ENCODE data around the gene AMIGO1.

The AMIGO1 gene

DNA sequence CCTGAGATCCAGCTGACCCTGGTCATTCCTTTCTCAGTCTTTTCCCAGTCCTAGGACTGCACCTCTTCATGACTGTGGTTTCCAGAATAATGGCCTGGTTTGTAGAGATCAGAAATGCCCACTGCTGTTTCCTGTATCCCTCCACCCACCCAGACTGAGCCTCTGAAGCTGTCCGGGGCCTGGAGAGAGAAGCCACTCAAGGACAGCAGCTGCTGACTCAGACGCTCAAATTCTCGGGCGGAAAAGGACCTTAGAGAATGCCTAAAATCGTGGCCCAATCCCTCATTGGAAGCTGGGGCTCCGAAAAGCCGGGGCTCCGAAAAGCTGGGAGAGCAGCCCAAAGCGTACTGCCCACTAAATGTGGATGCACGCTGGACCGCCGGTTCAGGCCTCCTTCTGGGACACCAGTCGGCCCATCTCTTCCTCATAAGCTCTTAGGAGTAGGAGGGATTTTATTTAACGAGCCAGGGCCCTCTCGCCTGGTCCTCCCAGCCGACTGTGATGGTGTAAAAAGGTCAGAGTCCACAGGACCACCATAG, 22.4 kb upstream of the AMIGO1 start:
- no peak for DNase-seq

DNA sequence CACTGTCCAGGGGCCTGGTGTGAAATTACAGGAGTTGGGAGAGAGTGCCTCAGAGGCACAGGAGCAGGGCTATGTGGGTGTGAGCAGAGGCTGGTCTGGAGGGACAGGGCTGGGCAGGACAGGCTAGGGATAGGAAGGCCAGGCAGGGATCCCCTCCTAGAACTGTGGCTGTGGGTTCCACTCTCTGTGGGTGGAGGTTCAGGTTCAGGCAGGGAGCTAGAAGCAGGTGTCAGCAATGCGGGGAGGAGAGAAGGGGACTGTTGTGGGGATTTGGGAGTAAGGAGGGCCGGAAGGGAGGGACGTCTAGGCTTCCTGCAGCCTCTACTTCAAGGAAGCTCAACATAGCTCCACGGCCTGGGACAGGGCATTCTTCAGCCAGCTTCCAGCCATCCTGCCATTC, 21.9 kb upstream of the AMIGO1 start:
- DNase-seq: no peak

DNA sequence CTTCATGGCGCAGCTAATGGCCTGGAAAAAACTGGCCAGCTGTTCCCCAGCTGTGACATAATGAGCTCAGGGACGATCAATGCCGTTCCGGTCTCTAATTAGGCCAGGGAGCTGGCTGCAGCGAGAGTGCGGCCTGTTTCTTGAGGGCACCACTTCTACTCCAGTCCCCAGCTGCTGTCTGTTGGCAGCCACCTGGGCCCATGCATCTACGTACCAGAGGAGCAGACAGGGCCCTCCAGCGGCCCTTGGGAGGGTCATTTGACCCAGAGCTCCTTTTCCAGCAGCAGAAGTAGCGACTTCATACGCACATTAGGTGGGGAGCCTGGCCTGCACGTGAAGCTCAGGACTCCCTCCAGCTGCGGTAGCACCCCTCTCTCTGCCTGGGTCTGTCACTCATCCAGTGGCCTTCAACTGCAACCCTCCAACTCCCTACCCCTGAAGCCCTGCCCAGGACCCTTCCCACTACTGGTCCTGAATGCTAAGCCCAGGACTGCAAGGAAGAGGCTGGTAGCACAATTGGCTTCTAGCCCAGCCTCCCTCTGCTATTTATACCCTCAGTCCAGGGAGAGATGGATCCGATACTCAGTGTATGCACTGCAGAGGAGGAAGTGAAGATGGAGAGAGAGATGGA, 21.0 kb upstream of the AMIGO1 start:
- DNase-seq: no peak

DNA sequence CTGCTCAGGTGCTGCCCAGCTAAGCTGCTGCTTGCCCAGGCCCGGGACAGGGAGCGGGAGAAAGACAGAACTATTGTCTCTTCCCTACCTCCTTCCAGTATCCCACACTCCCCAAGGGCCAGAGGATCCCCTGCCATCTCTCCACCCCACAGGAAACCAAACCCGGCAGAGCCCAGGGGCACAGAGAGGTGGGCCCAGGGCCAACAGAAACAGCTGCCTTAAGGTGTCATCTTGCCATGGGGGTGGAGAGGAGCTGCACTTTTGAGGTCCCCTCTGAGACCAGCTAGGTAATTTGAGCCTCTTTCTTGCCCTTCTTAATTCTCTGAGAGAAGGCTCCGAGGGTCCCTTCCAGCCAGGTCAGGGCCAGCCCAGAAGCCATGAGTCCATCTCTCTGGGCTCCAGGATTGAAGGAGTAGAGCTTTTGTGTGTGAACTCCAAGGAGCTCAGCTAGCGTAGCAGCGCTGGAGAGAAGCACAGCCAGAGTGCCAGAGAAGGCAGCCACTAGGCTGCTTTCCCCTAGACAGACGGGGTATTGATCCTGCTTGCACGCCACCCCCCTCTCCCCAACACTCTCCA, 20.4 kb upstream of the AMIGO1 start:
- DNase-seq: no peak

GRCh38 chr1:109528712-109529111, 19.2 kb upstream of the AMIGO1 start:
- DNase-seq: no peak

DNA sequence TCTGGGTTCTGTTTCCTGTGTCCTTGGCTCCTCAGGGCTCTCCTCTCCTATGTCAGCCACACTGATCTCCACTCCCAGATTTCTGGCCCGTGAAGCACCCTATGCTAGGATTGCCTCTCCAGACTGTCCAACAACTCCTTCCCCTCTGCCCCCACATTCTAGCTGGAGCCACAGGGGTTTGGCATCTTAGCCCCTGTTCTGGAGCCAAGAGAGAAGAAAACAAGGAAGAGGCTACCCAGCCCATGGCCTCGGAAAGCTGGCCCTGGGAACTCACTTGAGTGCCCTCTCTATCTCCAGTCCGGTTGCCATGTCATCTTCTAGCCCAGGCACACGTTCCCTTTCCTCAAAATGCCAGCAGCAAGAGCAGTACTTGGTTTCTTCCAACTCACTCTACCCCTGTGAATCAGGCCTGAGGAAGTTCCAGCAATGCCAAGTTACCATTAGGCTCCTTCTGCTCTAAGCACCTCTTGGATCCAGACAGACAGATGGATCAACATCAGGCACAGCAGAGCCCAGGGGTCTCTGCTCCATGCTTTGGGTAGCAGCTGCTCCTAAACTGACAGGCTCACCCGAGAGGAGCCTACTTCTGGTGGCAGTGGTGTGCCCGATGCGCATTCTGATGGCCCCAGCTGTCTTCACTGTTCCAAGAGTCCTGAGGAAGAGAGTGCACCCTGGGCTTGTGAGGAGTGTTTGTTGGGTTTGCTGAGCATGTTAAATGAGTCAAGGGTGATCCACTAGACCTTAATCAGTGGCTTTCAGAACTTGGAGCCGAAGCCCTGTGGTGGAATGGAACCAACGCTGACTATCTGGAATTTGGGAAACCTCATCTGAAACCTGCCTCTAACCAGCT, 18.5 kb upstream of the AMIGO1 start:
- DNase-seq: no peak

DNA sequence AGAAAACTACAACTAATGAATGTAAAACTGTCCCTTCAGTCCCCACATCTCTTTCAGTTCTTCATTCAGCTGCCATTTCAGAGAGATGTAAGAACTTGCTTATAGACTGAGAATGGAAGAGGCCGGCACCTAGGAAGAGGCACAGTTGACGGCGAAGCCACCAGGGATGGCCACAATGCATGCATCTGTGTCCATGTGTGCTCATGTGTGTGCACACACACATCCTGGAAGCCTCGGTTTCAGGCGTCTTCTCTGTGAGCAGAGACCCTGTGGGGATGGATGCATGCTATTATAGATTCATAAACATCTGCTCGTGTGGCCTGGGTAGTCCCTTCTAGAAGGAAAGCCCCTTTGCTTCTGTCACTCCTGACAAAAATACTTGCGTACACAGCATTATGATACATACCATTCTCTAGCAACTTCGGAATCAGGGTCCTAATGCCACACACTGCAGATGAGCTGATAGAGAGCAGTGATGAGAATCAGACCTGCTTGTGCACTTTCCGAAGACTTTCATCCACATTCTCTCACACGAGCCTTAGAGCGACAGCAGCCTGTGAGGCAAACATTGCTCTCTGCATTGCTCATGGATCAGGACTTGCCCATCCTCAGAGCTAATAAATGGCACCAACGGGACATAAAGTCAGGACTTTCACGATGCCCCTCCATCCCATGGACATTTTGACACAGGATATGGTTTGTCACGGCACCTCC, 17.7 kb upstream of the AMIGO1 start:
- DNase-seq: no peak

GRCh38 chr1:109523706-109524105, 14.2 kb upstream of the AMIGO1 start:
- DNase-seq: no peak

DNA sequence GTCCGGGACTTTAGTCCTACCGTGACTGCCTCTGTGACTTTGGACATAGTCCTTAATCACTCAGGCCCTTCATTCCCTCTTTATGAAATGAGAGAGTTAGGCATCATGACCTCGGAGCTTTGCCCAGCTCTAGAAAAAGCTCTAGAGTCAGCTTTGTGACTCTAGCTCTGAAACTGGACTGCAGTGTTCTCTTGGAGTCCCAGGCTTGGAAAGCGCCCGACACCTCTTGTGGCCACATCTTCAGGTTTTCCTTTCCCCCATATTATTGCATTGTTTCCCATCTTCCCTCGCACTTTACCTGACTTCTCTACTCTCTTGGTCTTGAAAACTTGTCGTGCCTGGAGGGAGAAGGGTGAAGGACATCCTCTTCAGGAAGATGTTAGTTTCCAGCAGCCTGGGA, 12.5 kb upstream of the AMIGO1 start:
- DNase-seq: no peak

- no peak for DNase-seq
Observed at GRCh38 chr1:109521002-109521951, 11.8 kb upstream of the AMIGO1 start.

GRCh38 chr1:109517337-109517736, 7.8 kb upstream of the AMIGO1 start:
- DNase-seq: no peak

- no peak for DNase-seq
Observed at GRCh38 chr1:109516872-109517271, 7.3 kb upstream of the AMIGO1 start.

GRCh38 chr1:109514846-109515245, 5.3 kb upstream of the AMIGO1 start:
- no peak for DNase-seq

GRCh38 chr1:109513110-109513710, 3.7 kb upstream of the AMIGO1 start:
- DNase-seq: no peak

- no peak for DNase-seq
Observed at GRCh38 chr1:109508873-109509175, 703 bp downstream of the AMIGO1 start.

DNA sequence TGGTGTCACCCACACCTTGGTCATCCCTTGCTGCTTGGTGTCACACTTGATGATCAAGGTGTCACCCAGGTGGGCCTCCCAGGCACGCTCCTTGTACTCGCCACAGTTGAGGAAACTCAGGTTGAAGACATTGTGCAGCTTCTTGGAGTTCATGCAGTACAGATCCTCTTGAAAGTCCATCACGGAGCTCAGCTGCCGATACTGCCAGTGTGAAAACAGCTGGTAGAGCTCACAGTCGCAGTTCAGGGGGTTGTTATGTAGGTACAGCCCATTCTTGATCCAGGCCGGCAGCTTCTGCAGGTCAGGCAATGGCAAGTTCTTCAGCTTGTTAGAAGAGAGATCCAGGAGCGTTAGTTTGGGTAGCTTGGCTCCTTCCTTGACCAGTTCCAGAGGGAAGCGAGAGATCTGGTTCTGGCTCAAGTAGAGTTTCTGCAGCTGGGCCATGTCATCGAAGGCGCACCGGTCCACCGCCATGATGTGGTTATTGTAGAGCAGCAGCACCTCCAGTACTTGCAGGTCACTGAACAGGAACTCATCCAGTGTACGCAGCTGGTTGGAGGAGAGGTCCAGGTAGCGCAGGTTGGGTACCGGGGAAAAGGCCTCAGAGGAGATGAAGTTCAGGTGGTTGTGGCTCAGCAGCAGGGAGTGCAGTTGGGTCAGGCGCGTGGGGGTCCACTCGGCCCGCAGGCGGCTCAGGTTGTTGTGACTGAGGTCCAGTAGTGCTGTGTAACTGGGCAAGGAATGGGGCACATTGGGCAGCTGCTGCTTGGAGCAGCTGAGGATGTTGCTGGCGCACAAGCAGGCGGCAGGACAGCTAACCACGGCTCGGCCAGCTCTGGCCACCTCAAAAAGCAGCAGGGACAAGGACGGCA, 1.3 kb downstream of the AMIGO1 start:
- DNase-seq: no peak

DNA sequence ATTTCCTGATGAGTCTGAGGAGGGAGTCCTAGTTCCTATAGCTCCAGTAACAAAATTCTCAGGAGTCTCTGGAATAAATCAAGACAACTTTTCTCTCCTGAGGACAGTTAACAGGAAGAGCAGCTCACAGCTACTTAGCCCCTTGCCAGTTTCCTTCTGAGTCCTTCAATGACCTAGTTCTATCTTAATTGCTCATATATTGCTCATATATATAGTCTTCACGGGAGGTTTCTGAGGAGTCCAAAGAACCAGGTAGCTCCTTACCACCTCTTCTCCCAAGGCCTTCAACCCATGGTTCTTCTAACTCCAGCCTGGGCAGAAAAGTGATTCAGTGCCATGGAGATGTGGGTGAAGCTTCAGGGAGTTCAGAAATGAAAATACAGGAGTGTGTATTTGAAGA, 4.6 kb downstream of the AMIGO1 start:
- no peak for DNase-seq

DNA sequence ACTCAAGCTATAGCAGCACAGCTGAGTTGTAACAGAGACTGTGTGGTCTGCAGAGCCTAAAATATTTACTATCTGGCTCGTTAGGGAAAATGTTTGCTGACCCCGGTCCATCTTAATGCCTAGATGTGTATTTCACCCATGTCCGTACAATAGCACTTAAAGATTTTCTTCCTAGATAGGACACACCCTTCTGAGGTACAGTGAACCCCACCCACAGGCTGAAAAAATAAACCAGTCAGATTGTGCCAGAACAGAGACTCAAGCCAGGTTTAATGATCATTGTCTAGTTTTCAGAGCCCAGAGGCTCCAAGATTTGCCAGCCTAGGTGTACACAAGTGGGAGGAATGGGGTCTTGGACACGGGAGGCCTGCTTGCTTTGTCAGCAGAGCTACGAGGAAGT, 5.6 kb downstream of the AMIGO1 start:
- DNase-seq: no peak

DNA sequence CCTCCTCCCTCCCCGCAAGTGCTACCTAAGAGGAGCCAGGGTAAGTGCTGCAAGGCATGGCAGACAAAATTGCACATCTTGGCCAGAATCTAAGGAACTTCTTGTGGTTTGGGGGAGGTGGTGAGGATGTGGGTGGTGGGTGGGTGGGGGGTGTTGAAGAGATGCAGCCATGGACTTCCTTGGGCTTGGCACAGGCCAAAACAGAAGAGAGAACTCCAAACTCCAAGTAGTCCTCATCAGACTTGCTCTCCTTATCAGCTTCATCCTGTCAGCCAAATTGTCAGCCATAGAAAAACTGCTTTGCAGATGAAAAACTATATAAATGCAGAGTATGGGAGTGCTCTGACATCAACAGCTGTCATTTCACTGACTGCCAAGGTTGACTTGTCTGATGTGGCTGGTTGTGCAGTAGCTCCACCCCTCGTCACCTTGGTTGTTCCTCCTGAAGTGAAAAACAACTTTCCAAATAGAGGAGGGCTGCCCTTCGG, 7.1 kb downstream of the AMIGO1 start:
- DNase-seq: no peak

GRCh38 chr1:109501644-109502363, 7.7 kb downstream of the AMIGO1 start:
- DNase-seq: no peak

Measured in DMS53 (cell line).